ENCODE data around the gene AQP1. TPM values are rescaled to one million over a fixed set of nuclear protein-coding genes. Genes with fewer than 3 reads are reported as not detected.
A peak's percentile ranks its signal among the peaks of the same experiment; 100 is the strongest.

The AQP1 gene
- total and polyA plus RNA-seq, 2 of the 8 experiments (the other 6 are each of a cell fraction or from before 2014, with no cell fraction given): 0.18 to 0.19 TPM

GRCh38 chr7:30974605-30975255 lies 63.1 kb downstream of the AQP1 start:
- Histone ChIP-seq H3K4ac (replicated peaks; ENCODE audit: insufficient read length, low read depth, low read length) (peak overlapping the region; percentile 36), H3K27ac (ENCODE audit: low read depth, low read length) (no peak overlapping the region), H2AFZ (ENCODE audit: low read length) (peak overlapping the region; percentile 91), H2AK5ac (ENCODE audit: low read depth, low read length) (no peak overlapping the region), H3K27me3 (replicated peaks in 1 of 4; ENCODE audit: control insufficient read depth in 3 of 4, extremely low read depth in 1 of 4, insufficient read depth in 3 of 4, low read length in 3 of 4) (no peaks in the 10 kb centered on the region; a peak in 2 of 7 replicates), H4K8ac (ENCODE audit: extremely low read depth, insufficient read depth, low read length) (0 out of 2 replicates have a peak overlapping the region, but pooled peaks have one; percentile 45), H3K23ac (ENCODE audit: insufficient read length) (no peak overlapping the region), H3K23me2 (ENCODE audit: low read depth, low read length) (peaks cover 2% of the 10 kb centered on the region; the same call in 1 of the 2 replicates), H3K79me1 (ENCODE audit: low read depth, low read length) (no peaks in the 10 kb centered on the region), H3K4me3 (ENCODE audit: extremely low read depth in 1 of 4, insufficient read depth in 2 of 4, low read depth in 3 of 4, low read length in 4 of 4) (no peak overlapping the region), H2BK15ac (ENCODE audit: low read length) (no peak overlapping the region), H3K56ac (replicated peaks; ENCODE audit: insufficient read length, low read depth, low read length) (no peak overlapping the region), H3K9me3 (ENCODE audit: insufficient read depth in 2 of 2, low read depth in 1 of 2, low read length in 1 of 2) (no peaks in the 10 kb centered on the region), H3K4me2 (ENCODE audit: insufficient read depth in 1 of 2, low read depth in 2 of 2, low read length in 2 of 2) (peak overlapping the region in 1 of 2 experiments; percentile 40; a peak in 1 of 4 replicates), H3K36me3 (ENCODE audit: control insufficient read depth in 2 of 4, insufficient read depth in 4 of 4, low read length in 3 of 4) (no peaks in the 10 kb centered on the region), H3K79me2 (ENCODE audit: control insufficient read depth in 1 of 2, insufficient read depth in 2 of 2, low read length in 2 of 2) (no peaks in the 10 kb centered on the region), H3K18ac (ENCODE audit: extremely low read depth, low read length) (no peak overlapping the region; the same call in 1 of the 2 replicates), H2BK5ac (ENCODE audit: low read depth, low read length) (no peak overlapping the region), H2BK12ac (ENCODE audit: low read depth, low read length) (0 out of 2 replicates have a peak overlapping the region, but pooled peaks have one; percentile 75), H3K14ac (ENCODE audit: insufficient read length) (no peak overlapping the region), H2BK120ac (replicated peaks; ENCODE audit: low read depth, low read length) (peak overlapping the region; percentile 24), H4K91ac (replicated peaks; ENCODE audit: insufficient read length, low read length) (peak overlapping the region; percentile 61), H3K9ac (replicated peaks in 1 of 4; ENCODE audit: extremely low read depth in 1 of 4, low read depth in 3 of 4, low read length in 3 of 4) (no peak overlapping the region; a peak in 2 of 7 replicates), H4K20me1 (replicated peaks in 1 of 2; ENCODE audit: control insufficient read depth in 1 of 2, insufficient read depth in 2 of 2, low read length in 2 of 2) (no peaks in the 10 kb centered on the region), H3K4me1 (replicated peaks in 1 of 4; ENCODE audit: control insufficient read depth in 3 of 4, insufficient read depth in 4 of 4, low read length in 3 of 4) (peaks cover 0 to 7% (median 4%) of the 10 kb centered on the region in 4 experiments; a peak in 4 of 7 replicates), H2BK20ac (ENCODE audit: low read length) (no peak overlapping the region), H4K5ac (ENCODE audit: insufficient read length, low read depth, low read length) (no peak overlapping the region)
- FAIRE-seq (peak; percentile 91), DNase-seq (ENCODE audit: low read depth in 1 of 2, low spot score in 2 of 2) (peak; percentile 36 to 87)
- 23% methylated on average over 6 of the region's 7 CpGs; no CpG with 5 or more reads in 1 of the 2 experiments for WGBS, 2 experiments (ENCODE audit: extremely low coverage in 1 of 2, insufficient coverage in 1 of 2, insufficient read length in 1 of 2, insufficient replicate concordance in 2 of 2, low coverage in 1 of 2, low lambda C conversion rate in 2 of 2, missing lambda C conversion rate in 1 of 2)
- ChIA-PET POLR2A (ENCODE audit: partially characterized antibody) (interaction anchor here (1.2 kb wide), 1 partner anchor 36 kb away, joined by 4 read pairs; no protein-coding TSS in a partner anchor), CTCF (ENCODE audit: partially characterized antibody) (interaction anchor here (0.6 to 26.1 kb wide), 39 partner anchors 9 to 1221 kb away, joined by 3 to 309 read pairs (median 4); partner anchors contain the start of genes AQP1 and CRHR2)
- no peak for TF ChIP-seq SRF (IDR thresholded peaks at IDR 0.05; ENCODE audit: low read depth, low read length)
- no peak for TF ChIP-seq POU5F1 (IDR thresholded peaks at IDR 0.05; ENCODE audit: low read depth, low read length)
- no peak for TF ChIP-seq TBP (IDR thresholded peaks at IDR 0.05; ENCODE audit: low read depth, low read length)
- TF ChIP-seq RFX5 (IDR thresholded peaks at IDR 0.05; ENCODE audit: borderline replicate concordance, low read depth, low read length): no peak
- no peak for TF ChIP-seq ATF3 (IDR thresholded peaks at IDR 0.05; ENCODE audit: insufficient read depth, low read depth, low read length)
- no peak for TF ChIP-seq CBX8 (IDR thresholded peaks at IDR 0.05; ENCODE audit: borderline replicate concordance, low read depth, low read length)
- no peak for TF ChIP-seq MAFK (IDR thresholded peaks at IDR 0.05; ENCODE audit: low read depth, low read length)
- TF ChIP-seq TAF1 (IDR thresholded peaks at IDR 0.05; ENCODE audit: low read depth, low read length): no peak
- TF ChIP-seq CREB1 (IDR thresholded peaks at IDR 0.05): peak; percentile 45; the same call in 1 of the 2 replicates
- TF ChIP-seq SUZ12 (IDR thresholded peaks at IDR 0.05; ENCODE audit: low read length): no peak
